PFSK-1 (cell line): ENCODE results near the gene OR5K1.

Experiments used
- FOXP2 ChIP-seq: optimal IDR thresholded peaks from 2 replicates; pipeline ENCODE3; 2011; ENCODE audit warnings: borderline replicate concordance, control low read depth, inconsistent platforms; ENCODE audit not compliant: insufficient read depth; ENCODE audit errors: extremely low read length, extremely low read depth
- POLR2AphosphoS5 ChIP-seq: IDR thresholded peaks from 2 replicates; pipeline ENCODE4 v1.6.1; 2012; ENCODE audit warnings: low read depth, mild to moderate bottlenecking, control low read depth, low read length, moderate library complexity
- SIN3A ChIP-seq: IDR thresholded peaks from 2 replicates; pipeline ENCODE4 v1.6.1; 2012; ENCODE audit warnings: mild to moderate bottlenecking, low read length, moderate library complexity, borderline replicate concordance; ENCODE audit not compliant: insufficient read depth
- TAF1 ChIP-seq: IDR thresholded peaks from 2 replicates; pipeline ENCODE4 v1.6.1; 2012; ENCODE audit warnings: low read length, control low read depth, borderline replicate concordance; ENCODE audit not compliant: insufficient read depth
- TF ChIP-seq, protein P1 (sequence below), 2 experiments: IDR thresholded peaks; 2 replicates each; pipeline versions ENCODE4 v1.6.1 to v1.8.0; 2011 to 2012; ENCODE audit warnings: low read depth in 2 of 2, low read length in 2 of 2, control low read depth in 1 of 2, inconsistent platforms in 1 of 2, mild to moderate bottlenecking in 1 of 2, moderate library complexity in 1 of 2; ENCODE audit not compliant: insufficient read depth in 1 of 2

GRCh38 chr3:98508582-98508981, 45.6 kb downstream of the OR5K1 start:
- TF ChIP-seq SIN3A (no peak), TAF1 (no peak), POLR2AphosphoS5 (no peak), FOXP2 (no peak)
- TF ChIP-seq, protein P1, sequence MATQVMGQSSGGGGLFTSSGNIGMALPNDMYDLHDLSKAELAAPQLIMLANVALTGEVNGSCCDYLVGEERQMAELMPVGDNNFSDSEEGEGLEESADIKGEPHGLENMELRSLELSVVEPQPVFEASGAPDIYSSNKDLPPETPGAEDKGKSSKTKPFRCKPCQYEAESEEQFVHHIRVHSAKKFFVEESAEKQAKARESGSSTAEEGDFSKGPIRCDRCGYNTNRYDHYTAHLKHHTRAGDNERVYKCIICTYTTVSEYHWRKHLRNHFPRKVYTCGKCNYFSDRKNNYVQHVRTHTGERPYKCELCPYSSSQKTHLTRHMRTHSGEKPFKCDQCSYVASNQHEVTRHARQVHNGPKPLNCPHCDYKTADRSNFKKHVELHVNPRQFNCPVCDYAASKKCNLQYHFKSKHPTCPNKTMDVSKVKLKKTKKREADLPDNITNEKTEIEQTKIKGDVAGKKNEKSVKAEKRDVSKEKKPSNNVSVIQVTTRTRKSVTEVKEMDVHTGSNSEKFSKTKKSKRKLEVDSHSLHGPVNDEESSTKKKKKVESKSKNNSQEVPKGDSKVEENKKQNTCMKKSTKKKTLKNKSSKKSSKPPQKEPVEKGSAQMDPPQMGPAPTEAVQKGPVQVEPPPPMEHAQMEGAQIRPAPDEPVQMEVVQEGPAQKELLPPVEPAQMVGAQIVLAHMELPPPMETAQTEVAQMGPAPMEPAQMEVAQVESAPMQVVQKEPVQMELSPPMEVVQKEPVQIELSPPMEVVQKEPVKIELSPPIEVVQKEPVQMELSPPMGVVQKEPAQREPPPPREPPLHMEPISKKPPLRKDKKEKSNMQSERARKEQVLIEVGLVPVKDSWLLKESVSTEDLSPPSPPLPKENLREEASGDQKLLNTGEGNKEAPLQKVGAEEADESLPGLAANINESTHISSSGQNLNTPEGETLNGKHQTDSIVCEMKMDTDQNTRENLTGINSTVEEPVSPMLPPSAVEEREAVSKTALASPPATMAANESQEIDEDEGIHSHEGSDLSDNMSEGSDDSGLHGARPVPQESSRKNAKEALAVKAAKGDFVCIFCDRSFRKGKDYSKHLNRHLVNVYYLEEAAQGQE (IDR thresholded peaks at IDR 0.05; ENCODE audit: insufficient read depth in 1 of 2, low read depth in 2 of 2, low read length in 2 of 2) = no peak
